ENCODE results near the gene CMSS1. TPM values are rescaled to one million over a fixed set of nuclear protein-coding genes. Genes with fewer than 3 reads are reported as not detected.

The CMSS1 gene
- total RNA-seq, 4 donors from 2014 or later, result 1.3 to 9.9 (median 2.3) TPM

GRCh38 chr3:99885851-99886250 lies 68.2 kb downstream of the CMSS1 start:
- no peaks in the 10 kb centered on the region for H3K27me3 ChIP-seq
- H3K4me1 ChIP-seq, result peaks cover 0 to 4% (median 0%) of the 10 kb centered on the region in 4 donors
- TF ChIP-seq POLR2A (IDR thresholded peaks at IDR 0.05), result no peak
- TF ChIP-seq, protein P1, sequence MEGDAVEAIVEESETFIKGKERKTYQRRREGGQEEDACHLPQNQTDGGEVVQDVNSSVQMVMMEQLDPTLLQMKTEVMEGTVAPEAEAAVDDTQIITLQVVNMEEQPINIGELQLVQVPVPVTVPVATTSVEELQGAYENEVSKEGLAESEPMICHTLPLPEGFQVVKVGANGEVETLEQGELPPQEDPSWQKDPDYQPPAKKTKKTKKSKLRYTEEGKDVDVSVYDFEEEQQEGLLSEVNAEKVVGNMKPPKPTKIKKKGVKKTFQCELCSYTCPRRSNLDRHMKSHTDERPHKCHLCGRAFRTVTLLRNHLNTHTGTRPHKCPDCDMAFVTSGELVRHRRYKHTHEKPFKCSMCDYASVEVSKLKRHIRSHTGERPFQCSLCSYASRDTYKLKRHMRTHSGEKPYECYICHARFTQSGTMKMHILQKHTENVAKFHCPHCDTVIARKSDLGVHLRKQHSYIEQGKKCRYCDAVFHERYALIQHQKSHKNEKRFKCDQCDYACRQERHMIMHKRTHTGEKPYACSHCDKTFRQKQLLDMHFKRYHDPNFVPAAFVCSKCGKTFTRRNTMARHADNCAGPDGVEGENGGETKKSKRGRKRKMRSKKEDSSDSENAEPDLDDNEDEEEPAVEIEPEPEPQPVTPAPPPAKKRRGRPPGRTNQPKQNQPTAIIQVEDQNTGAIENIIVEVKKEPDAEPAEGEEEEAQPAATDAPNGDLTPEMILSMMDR (IDR thresholded peaks at IDR 0.05), result peak in 2 of 6 experiments; percentile 4 to 20
- no peak overlapping the region for H3K27ac ChIP-seq
- no peak overlapping the region for H3K4me3 ChIP-seq
- DNase-seq, result no peak
- no peaks in the 10 kb centered on the region for H3K36me3 ChIP-seq
- H3K9me3 ChIP-seq, result no peaks in the 10 kb centered on the region

- no peaks in the 10 kb centered on the region for H3K27me3 ChIP-seq
- no peaks in the 10 kb centered on the region for H3K9me3 ChIP-seq
- no peaks in the 10 kb centered on the region for H3K36me3 ChIP-seq
- no peak for DNase-seq
- no peak overlapping the region for H3K4me3 ChIP-seq
- H3K27ac ChIP-seq, result no peak overlapping the region
- H3K4me1 ChIP-seq, result no peaks in the 10 kb centered on the region
- TF ChIP-seq, protein P1 (IDR thresholded peaks at IDR 0.05), result no peak
- TF ChIP-seq POLR2A (IDR thresholded peaks at IDR 0.05), result no peak
These were observed 74.1 kb downstream of the CMSS1 start for GRCh38 chr3:99891610-99892285.

DNA sequence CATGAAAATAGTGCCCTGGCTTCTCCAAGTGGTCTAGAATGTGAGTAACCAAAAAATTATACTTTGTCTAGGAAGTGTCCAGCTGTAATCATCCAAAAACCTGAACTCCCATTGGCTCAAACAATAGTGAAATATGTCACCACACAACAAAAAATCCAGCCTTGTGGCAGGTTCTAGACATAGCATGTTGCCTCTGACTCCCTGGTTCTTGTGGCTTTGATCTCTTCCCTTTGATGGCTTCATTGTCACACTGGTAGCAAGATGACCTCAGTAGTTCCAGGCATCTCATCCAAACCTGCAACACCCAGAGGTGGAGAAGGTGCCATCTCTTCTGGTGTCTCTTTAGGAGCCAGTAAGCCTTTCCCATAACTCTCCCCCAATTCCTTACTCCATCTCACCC lies 74.7 kb downstream of the CMSS1 start:
- H3K4me1 ChIP-seq, result no peaks in the 10 kb centered on the region
- no peak overlapping the region for H3K4me3 ChIP-seq
- H3K36me3 ChIP-seq, result no peaks in the 10 kb centered on the region
- H3K9me3 ChIP-seq, result no peaks in the 10 kb centered on the region
- no peak for TF ChIP-seq POLR2A (IDR thresholded peaks at IDR 0.05)
- TF ChIP-seq, protein P1 (IDR thresholded peaks at IDR 0.05), result peak in 1 of 6 experiments; percentile 1
- H3K27me3 ChIP-seq, result no peaks in the 10 kb centered on the region
- DNase-seq, result no peak
- H3K27ac ChIP-seq, result no peak overlapping the region

- Histone ChIP-seq H3K4me1 (no peaks in the 10 kb centered on the region), H3K27me3 (no peaks in the 10 kb centered on the region), H3K36me3 (no peaks in the 10 kb centered on the region), H3K4me3 (no peak overlapping the region), H3K27ac (no peak overlapping the region), H3K9me3 (no peaks in the 10 kb centered on the region)
- no peak for DNase-seq
- TF ChIP-seq, protein P1 (IDR thresholded peaks at IDR 0.05), result no peak
- no peak for TF ChIP-seq POLR2A (IDR thresholded peaks at IDR 0.05)
These were observed 77.6 kb downstream of the CMSS1 start for GRCh38 chr3:99895131-99895696.

GRCh38 chr3:99895703-99896441 lies 78.2 kb downstream of the CMSS1 start:
- Histone ChIP-seq H3K4me3 (no peak overlapping the region), H3K36me3 (no peaks in the 10 kb centered on the region), H3K27me3 (no peaks in the 10 kb centered on the region), H3K27ac (no peak overlapping the region), H3K4me1 (no peaks in the 10 kb centered on the region), H3K9me3 (no peaks in the 10 kb centered on the region)
- DNase-seq, result no peak
- TF ChIP-seq, protein P1 (IDR thresholded peaks at IDR 0.05), result no peak
- no peak for TF ChIP-seq POLR2A (IDR thresholded peaks at IDR 0.05)

All from Peyer's patch (tissue), 4 donors.